Limb (tissue), 2 donors: ENCODE results near the gene IGFBP7.
A peak's percentile ranks its signal among the peaks of the same experiment; 100 is the strongest.

Experiments used
- DNase-seq, 2 donors: peaks; one replicate each; pipeline ENCODE4 v3.0.0-alpha.2; 2016; ENCODE audit errors: extremely low spot score in 2 of 2

IGFBP7 gene

DNA sequence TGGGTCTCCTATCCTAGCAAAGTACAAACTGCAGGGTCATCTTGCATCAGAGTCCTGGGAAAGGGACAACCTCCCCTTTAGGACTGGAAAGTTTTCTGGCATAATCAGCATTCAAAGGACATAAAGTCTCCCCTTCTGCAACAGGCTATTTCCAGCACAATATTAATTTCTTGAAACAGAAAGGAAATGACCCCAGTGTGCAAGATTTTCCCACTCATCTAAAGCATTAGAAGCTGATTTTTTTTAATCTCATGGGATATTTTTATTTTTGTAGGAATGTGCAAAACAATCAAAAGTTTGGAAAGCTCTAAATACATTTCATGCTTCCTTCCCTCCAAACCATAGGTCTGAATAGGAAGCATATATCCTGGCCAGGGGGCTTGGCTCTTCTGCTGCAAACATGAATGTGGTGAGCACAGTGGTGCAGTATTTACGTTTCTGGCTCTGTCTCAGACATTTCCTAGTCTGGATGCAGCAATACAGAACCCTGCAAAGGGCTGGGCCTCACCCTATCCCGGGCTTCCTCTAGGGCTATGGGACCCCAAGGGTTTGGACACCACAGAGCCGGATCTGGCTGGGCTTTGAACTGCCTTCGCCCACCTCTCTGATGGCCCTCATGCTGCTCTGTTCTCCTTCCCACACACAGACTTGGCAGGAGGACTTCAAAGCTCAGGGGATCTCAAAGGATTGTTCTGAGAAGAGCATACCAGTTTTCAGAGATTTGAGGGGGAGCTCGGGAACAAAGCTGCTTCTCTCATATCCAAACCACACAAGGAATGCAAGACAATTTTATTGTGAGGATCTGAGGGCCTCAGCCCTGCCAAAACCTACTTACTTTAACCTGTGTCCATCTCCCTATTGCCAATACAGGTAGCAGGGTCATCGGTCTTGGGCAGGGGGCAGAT is 66.6 kb downstream of the IGFBP7 start:
- peak; percentile 63 to 82 for DNase-seq

DNA sequence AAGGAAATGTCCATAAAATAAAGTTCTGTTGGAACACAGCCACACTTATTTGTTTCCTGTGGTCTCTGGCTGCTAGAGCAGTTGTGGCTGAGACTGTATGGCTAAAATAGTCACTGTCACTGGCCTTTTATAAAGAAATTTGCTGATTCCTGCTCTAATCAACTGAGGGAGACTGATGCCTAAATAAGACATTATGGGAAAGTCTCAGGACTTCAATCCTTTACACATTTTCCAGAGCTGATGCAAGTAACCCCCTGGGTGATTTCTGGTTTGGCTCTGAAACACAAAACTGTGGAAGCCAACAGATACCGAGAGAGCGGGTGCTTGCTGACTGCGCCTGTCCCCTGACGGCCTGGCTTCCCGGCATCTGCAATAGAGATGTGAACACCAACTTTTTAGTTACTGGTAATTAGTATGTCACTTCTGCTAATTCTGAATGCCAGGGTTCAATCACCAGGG is 67.4 kb downstream of the IGFBP7 start:
- DNase-seq, result peak in 1 of 2 donors; percentile 45

DNA sequence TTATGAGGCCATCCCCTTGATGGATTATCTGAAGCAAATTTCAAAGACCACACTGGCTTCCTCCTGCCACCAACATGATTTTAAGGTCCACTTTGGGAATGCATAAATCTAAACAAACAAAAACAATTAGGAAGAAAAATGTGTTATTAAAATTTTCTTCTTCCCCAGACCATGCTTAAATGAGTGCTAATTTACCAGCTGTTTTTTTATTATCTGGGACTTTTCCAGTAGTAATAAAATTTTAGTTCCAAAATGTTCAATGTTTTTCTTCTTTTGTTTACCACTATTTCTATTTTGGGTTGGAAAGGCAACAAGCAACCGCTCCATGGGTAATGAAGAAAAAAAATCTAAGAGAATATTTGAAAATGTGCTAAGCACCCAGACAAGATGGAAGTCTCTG is 69.2 kb downstream of the IGFBP7 start:
- DNase-seq, result no peak

DNA sequence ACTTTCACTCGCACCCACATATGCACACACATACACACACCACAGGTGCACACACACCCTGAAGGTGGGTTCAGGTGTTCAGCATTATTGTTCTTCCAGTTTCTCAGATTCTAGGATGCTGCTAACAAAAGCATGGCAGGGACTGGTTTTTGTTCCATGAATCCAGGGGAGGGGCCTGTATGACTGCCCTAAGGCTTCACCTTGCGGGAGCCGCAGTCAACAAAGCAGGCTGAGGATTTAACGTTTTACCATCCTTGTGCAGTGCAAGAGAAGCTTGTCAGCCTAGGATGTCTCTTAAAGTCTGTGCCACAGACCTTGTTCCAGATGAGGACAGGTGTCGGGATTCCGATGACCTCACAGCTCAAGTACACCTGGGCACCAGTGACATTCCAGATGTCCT is 69.7 kb downstream of the IGFBP7 start:
- DNase-seq, result no peak

DNA sequence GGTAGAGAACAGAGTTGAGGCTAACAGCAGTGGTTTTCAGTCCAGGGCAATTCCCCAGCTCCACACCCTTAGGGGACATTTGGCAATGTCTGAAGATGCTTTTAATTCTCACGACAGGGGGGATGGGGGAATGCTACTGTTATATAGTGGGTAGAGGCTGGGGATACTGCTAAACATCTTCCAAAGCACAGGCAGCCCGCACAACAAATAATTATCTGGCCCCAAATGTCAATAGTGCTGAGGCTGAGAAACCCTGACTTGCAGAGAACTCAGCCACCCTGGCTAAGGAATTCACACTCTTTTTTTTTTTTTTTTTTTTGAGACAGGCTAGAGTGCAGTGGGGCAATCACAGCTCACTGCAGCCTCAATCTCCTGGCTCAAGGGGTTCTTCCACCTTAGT is 70.8 kb downstream of the IGFBP7 start:
- DNase-seq, result no peak

DNA sequence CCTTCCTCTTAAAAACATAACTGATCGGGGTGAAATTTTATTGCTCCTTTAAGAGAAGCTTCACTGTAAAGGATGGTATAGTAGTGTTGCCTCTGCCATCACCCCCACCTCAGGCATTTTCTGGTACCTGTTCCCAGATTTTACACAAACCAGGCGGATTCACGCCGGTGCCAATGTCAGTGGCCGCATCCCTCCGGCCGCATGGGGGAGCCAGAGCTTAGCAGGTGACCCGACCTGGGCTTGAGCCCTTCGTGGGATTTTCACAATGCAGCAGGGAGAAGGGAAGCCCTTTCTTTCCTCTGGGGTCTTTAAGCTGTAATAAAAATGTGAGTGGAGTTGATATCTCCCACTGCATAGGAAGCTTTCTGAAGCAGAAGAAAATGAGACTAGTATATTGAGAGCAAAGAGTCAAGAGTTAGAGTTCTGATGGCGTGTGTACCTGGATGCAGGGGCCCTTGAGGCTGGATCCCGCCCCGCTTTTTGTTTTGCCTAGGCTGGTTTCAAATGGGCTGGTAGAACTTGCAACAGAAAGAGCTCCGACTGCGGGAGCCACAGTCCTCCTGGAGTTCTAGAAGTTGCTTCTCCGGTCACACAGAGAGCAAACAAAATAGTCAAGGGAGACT is 72.1 kb downstream of the IGFBP7 start:
- DNase-seq, result peak; percentile 20 to 81

DNA sequence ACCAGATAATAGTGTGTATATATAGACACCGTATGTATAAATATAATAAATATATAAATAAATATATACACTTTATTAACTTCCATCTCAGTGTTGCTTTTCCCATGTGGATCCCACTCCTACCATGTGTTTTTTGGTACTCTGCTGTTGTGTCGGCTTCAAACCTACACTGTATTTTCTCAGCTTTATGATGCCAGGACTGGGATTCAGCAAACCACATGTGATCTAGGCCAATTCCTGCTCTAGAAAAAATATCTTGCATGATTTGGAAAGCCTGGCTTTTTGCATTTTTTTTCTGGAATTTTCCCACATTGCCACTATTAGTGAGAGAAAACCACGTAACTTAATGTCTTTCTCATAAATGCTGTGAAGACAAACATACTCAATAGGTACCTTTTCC is 75.7 kb downstream of the IGFBP7 start:
- no peak for DNase-seq

DNA sequence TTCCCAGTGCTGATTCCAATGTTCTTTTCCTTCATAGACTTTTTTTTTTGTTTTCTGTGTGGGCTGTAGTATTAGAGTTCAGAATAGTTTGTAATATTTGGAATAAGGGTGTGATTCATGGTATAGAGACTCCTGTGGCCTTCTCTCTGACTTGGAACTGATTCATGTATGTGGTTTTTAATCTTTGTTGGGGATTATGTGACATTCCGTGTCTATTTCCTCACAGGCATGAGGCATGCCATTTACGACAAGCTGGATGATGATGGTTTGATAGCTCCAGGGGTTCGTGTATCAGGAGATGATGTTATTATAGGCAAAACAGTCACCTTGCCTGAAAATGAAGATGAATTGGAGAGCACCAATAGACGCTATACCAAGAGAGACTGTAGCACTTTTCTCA is 87.1 kb downstream of the IGFBP7 start:
- DNase-seq, result no peak

DNA sequence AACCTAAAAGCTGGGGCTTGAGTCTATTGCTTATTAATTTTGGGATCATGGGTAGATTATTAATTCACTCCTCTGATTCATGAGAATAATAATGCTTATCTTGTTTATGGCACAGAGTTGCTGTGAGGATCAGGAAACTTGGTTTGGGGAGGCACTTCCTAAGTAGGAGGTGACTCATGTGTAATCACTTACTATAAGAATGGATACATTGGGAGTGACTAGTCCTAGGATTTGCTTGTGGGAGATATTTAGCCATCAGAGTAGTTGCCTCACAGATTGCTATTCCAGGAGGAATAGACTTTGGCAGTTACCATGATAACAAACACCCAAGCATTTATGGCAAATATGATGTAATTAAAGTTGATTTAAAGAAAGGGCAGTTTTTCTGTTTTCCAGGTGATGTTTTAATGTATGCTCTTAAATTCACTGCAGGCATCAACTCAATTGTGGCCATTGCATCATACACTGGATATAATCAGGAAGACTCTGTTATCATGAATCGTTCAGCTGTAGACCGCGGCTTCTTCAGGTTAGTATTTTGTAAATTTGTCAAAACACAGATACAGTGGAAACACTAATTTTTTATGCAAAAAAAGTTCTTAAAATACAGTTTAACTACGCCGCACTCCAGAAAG is 89.6 kb downstream of the IGFBP7 start:
- no peak for DNase-seq

DNA sequence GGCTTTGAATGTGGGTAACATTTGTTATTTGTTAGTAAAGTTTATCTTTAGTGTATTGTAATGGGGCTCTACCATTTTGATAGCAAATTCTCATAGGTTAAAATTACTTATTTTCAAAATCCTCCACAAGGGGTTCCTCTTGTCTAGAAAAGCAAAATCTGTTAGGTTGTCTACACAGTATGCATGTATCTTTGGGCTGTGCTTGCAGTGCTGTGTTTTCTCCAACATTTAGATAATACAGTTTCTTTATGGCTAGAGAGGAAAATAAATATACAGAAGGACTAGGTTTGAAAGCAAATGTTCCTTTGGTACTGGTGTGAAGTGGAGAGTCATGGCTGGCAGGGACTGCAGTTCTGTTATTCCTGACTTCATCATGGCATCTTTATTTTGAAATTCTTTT is 91.2 kb downstream of the IGFBP7 start:
- DNase-seq, result no peak

DNA sequence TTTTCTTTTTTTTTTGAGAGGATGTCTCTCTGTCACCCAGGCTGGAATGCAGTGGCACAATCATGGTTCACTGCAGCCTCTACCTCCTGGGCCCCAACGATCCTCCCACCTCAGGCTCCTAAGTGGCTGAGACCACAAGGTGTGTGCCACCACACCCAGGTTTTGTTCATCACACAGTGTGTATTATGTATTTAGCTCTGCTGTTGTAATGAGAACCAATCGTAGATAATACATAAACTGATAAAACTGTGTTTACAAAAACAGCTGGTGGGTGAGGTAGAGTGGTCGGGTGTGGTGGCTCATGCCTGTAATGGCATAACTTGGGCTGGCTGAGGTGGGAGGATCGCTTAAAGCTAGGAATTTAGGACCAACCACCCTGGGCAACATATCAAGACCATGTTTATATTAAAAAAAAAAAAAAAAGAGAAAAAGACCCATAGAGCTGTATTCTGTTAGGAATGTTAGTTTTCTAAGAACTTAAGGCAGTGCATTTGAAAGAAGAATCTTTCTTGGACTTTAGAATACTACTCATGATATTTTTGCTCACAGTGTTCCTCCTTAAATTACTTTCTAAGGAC is 96.6 kb downstream of the IGFBP7 start:
- DNase-seq, result no peak

DNA sequence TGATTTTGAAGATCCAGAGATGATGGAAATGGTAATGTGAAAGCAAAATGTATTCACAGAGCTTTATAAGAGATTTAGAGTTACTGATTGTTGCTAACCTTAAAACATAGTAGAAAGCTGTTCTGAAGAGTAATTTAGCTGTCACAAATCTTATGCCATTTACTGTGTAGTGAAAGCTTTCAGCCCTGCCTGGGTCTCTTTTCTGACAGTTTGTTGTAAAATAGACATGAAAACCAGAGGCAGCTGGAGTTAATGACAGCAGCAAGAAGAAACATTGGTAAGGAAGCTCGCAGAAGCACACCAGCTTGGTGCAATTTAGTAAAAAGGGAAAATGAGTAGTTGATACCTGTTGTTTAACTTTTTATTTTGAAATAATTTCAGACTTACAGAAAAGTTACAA is 110.4 kb downstream of the IGFBP7 start:
- no peak for DNase-seq

DNA sequence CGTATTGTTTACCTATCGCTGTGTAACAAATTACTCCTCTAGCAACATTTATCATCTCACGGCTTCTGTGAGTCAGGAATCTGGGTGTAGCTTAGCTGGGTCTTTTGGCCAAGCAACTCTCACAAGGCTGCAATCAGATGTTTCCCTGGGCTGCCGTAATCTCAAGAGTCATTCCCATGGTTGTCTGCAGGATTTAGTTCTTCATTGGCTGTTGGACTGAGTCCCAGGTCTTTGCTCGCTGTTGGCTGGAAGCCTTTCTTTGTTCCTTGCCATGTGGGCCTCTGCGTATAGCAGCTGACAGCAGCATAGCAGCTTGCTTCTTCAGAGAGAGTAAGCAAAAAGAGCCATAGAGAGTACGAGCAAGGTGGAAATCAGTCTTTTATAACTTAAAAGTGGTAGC is 114.7 kb downstream of the IGFBP7 start:
- DNase-seq, result peak; percentile 72 to 79

DNA sequence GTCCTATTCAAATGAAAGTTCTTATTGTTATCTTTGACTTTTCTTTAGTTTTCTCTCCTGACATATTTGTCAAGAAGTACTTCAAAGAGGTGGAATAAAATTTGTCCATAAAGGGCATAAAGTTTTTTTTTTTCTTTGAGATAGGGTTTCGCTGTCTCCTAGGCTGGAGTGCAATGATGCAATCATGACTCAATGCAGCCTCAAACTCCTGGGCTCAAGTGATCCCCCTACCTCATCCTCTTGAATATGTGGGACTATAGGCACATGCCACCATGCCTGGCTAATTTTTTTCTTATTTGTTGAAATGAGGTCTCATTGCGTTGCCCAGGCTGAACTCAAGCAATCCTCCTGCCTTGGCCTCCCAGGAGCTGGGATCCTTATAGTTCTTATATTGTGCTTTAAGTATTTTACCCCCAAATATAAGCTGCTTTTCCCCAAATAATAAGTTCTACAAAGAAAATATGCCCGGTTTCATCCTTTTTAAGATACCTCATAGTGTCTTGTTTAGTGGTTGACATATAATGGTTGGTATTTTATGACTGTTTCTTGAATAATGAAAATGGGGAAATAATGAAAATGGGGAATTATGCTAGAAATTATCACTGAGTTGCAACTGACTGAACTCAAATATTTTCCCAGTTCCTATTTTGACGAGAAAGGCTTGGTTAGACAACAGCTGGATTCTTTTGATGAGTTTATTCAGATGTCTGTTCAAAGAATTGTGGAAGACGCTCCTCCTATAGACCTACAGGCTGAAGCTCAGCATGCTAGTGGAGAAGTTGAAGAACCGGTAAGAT is 119.9 kb downstream of the IGFBP7 start:
- no peak for DNase-seq

DNA sequence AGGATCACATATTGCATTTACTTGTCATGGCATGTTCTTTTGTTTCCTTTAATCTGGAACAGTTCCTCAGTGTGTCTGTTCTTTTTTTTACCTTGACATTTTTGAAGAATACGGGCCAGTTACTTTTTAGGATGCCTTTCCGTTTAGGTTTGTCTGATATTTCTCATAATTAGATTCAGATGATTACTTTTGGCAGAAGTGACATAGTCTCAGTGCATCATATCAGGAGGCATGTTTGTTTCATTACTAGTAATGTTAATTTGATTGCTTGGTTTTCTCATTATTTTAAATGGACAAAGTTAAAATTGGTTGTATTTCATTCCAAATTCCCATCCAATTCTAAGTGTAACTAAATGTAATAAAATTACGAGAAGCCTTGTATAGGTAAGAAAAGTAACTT is 123.2 kb downstream of the IGFBP7 start:
- no peak for DNase-seq

DNA sequence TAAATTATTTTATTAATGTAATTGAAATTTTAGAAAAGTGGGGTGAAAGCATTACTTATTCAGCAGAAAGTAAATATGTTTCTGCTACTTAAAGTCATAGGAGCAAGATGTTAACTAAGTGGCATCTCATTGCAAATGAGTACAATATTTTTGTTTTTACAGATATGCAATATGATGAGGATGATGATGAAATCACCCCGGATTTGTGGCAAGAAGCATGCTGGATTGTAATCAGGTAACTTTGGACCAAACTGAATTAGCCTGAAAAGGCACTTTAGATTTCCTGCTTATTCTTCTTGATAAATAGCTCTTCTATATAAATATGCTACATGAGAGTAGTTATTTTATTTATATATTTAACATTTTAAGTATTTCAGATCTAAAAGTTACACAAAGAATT is 124.0 kb downstream of the IGFBP7 start:
- DNase-seq, result no peak

DNA sequence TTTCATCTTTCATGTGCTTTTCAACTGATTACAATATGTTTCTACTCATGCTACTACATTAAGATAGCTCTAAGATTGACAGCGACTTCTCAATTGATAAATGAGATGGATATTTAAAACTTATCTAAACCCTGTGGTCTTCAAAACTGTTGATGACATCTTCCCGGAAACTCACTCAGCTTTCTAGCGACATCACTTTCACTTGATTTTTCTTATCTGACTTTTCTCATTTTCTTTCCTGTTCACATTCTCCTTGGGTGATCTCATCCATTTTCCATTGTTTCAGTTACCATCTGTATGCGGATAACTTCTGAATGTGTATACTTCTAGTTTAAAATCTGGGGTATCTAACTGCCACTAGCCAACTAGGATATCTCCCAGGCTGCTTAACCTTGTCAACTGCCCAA is 128.4 kb downstream of the IGFBP7 start:
- DNase-seq, result no peak
